Muscle of leg (tissue), 11 donors: ENCODE data around the gene LARP4. TPM values are rescaled to one million over a fixed set of nuclear protein-coding genes. Genes with fewer than 3 reads are reported as not detected.
"Not testable (repeated sequence)": the region's sequence is repeated elsewhere in the genome, so short reads cannot be mapped to it uniquely, and the experiment has no call there.

ENCODE experiments used
- DNase-seq: peaks from one replicate; pipeline ENCODE4 v3.0.0; 2013
- H3K27ac ChIP-seq: one replicate; pipeline ENCODE4 v1.5.1; 2013; ENCODE audit warnings: mild to moderate bottlenecking, low read length, control low read depth
- H3K27me3 ChIP-seq: one replicate; pipeline ENCODE4 v1.6.1; 2013; ENCODE audit warnings: low read length; ENCODE audit not compliant: control insufficient read depth, insufficient read depth
- H3K36me3 ChIP-seq: one replicate; pipeline ENCODE4 v1.6.1; 2013; ENCODE audit warnings: low read length; ENCODE audit not compliant: control insufficient read depth, insufficient read depth
- H3K4me1 ChIP-seq: one replicate; pipeline ENCODE4 v1.6.1; 2013; ENCODE audit warnings: low read length; ENCODE audit not compliant: control insufficient read depth, insufficient read depth
- H3K4me3 ChIP-seq: one replicate; pipeline ENCODE4 v1.5.1; 2013; ENCODE audit warnings: low read length, control low read depth
- H3K9me3 ChIP-seq: replicated peaks from 2 replicates; pipeline ENCODE4 v1.6.1; 2013; ENCODE audit warnings: low read depth, low read length; ENCODE audit not compliant: control insufficient read depth
- WGBS: methylation state at CpG from one replicate; pipeline ENCODE4 v1.1.5; 2013; ENCODE audit warnings: missing lambda C conversion rate; ENCODE audit not compliant: insufficient coverage; 5-methylcytosine and 5-hydroxymethylcytosine counted together
- polyA plus RNA-seq, 8 donors: library from polyadenylated mRNA; unstranded; fragments of 120-200 nt; gene quantifications; one replicate each; pipeline versions ENCODE4 v1.2.1 to v1.2.3, GENCODE V29; 2013; ENCODE audit warnings: inconsistent platforms in 1 of 8, low replicate concordance in 1 of 8; ENCODE audit not compliant: insufficient read length in 8 of 8, insufficient read depth in 1 of 8
- total RNA-seq: library from RNA; stranded (reverse); fragments of 120-200 nt; gene quantifications from one replicate; pipeline ENCODE4 v1.2.4, GENCODE V29; 2013

LARP4 gene
- total and polyA plus RNA-seq, 9 donors: 15.1 to 24.7 (median 21.8) TPM

DNA sequence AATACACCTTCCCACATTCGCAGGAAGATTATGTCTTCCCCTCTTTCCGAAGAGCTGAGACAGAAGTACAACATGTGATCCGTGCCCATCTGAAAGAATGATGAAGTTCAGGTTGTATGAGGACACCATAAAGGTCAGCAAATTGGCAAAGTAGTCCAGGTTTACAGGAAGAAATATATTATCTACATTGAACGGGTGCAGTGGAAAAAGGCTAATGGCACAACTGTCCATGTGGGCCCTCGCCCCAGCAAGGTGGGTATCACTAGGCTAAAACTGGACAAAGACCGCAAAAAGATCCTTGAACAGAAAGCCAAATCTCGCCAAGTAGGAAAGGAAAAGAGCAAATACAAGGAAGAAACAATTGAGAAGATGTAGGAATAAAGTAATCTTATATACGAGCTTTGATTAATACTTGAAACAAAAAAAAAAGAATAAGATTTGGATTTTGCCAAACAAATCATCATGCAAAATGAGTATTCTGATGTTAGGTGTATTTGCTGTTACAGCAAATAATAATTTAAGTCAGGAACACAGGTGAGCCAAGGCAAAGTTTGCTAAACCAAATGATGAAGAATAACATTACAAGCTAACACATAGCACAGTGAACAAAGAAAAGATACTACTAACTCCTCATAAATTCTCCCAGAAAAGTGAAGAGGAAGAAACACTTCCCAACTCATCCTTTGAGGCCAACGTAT lies 34.8 kb upstream of the LARP4 start:
- WGBS: 83% methylated on average over 3 of the region's 9 CpGs
- Histone ChIP-seq H3K9me3 (no peaks in the 10 kb centered on the region), H3K4me1 (no peaks in the 10 kb centered on the region), H3K4me3 (no peak overlapping the region), H3K36me3 (no peaks in the 10 kb centered on the region), H3K27me3 (no peaks in the 10 kb centered on the region), H3K27ac (no peak overlapping the region)
- no peak for DNase-seq

DNA sequence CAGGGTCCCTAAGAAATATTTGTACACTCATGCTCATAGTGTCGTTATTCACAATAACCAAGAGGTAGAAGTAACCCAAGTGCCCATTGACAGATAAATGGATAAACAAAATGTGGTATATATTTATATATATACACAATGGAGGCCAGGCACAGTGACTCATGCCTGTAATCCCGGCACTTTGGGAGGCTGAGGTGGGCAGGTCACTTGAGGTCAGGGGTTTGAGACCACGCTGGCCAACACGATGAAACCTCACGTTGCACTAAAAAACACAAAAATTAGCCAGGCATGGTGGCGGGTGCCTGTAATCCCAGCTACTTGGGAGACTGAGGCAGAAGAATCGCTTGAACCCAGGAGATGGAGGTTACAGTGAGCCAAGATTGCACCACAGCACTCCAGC lies 30.0 kb upstream of the LARP4 start:
- 77% methylated on average over 4 of the region's 7 CpGs for WGBS
- H3K4me3 ChIP-seq, H3K36me3 ChIP-seq, H3K4me1 ChIP-seq, DNase-seq, H3K27ac ChIP-seq, H3K9me3 ChIP-seq, H3K27me3 ChIP-seq: not testable (repeated sequence)

DNA sequence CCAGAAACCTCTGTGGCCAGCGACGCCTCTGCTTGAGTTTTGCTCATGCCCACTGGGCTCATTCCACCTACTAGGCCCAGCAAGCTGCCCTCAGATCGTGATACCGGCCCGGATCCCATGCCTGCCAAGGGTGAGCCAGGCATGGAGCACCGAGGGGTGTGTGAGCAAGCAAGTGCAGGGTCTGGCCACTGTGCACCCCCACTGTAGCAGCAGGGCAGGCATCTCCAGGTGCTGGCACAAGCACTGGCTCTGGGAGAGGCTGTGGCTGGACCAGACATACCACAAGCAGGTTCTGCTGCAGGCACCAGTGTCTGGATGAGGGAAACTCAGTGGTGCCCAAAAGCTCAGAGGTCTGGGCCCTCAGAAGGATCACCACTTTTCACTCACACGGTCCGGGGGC lies 24.9 kb upstream of the LARP4 start:
- H3K27me3 ChIP-seq: no peaks in the 10 kb centered on the region
- H3K27ac ChIP-seq: no peak overlapping the region
- 95% methylated on average over 6 of the region's 8 CpGs for WGBS
- no peaks in the 10 kb centered on the region for H3K36me3 ChIP-seq
- DNase-seq: no peak
- no peaks in the 10 kb centered on the region for H3K9me3 ChIP-seq
- no peak overlapping the region for H3K4me3 ChIP-seq
- no peaks in the 10 kb centered on the region for H3K4me1 ChIP-seq

DNA sequence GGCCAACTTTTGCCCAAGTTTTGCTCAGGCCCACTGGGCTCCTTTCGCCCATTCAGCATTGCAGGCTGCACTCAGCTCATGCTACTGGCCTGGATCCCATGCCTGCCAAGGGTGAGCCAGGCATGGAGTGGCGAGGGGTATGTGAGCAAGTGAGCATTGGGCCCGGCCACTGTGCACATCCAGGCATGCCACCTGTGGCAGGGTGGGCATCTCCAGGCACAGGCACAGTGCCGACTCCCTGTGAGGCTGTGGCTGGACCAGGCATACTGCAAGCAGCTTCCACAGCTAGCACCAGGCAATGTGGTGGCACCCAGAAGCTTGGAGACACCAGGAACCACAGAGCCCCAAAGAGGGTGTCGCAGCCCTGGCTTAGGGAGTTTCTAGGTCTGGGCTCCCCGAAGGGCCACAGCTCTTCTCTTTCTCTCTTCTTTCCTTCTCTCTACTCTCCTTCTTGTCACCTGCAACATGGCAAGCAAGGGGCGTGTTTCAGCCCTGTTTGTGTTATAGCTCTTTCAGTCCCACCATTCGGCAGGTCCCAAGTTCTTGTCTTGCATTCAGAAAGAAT lies 19.8 kb upstream of the LARP4 start:
- no peaks in the 10 kb centered on the region for H3K36me3 ChIP-seq
- no peak overlapping the region for H3K27ac ChIP-seq
- H3K9me3 ChIP-seq: no peaks in the 10 kb centered on the region
- WGBS: 97% methylated on average over 4 of the region's 8 CpGs
- H3K27me3 ChIP-seq: no peaks in the 10 kb centered on the region
- no peak for DNase-seq
- H3K4me3 ChIP-seq: no peak overlapping the region
- no peaks in the 10 kb centered on the region for H3K4me1 ChIP-seq

DNA sequence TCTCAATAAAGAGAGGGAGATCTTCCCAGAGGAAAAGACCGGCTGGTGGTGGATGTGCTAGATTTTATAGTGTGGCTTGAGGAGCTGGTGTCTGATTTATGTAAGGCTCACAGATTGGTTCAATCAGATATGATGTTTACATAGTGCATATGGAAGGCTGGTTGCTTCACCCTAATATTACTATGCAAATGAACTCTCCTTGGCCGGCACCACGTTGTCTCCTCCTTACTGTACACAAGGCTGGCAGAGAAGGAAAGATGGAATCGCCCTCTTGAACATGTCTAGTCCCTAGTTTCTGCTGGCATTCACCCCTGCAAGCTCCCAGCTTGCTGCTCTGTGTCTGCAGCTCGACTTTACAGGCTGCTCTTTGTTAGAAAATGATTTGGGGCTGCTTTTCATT lies 13.2 kb upstream of the LARP4 start:
- no peaks in the 10 kb centered on the region for H3K36me3 ChIP-seq
- no peak for DNase-seq
- H3K4me3 ChIP-seq: no peak overlapping the region
- H3K27me3 ChIP-seq: no peaks in the 10 kb centered on the region
- WGBS: 0% methylated on average over 1 of the region's 5 CpGs
- no peaks in the 10 kb centered on the region for H3K4me1 ChIP-seq
- H3K9me3 ChIP-seq: no peaks in the 10 kb centered on the region
- H3K27ac ChIP-seq: no peak overlapping the region

DNA sequence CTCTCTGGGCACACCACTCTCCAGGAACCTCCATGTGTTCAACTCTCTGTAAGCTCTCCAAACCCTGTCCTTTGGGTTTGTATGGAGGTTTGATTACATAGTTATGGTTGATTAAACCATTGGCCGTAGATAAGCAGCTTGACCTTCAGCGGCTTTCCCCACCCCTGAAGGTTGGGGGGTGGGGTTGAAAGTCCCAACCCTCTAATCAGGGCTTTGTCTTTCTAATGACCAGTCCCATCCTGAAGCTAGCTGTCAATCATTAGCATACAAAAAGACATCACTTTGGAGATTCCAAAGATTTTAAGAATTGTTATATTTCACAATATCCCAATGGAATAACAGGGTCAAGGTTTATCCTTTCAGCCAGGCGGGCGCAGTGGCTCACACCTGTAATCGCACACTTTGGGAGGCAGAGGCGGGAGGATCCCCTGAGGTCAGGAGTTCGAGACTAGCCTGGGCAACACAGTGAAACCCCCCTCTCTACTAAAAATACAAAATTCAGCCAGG lies 12.7 kb upstream of the LARP4 start:
- H3K4me3 ChIP-seq: no peak overlapping the region
- H3K27ac ChIP-seq: no peak overlapping the region
- no peaks in the 10 kb centered on the region for H3K4me1 ChIP-seq
- WGBS: no CpG with 5 or more reads among the region's 7 CpGs
- H3K27me3 ChIP-seq: no peaks in the 10 kb centered on the region
- H3K9me3 ChIP-seq: no peaks in the 10 kb centered on the region
- no peak for DNase-seq
- no peaks in the 10 kb centered on the region for H3K36me3 ChIP-seq

DNA sequence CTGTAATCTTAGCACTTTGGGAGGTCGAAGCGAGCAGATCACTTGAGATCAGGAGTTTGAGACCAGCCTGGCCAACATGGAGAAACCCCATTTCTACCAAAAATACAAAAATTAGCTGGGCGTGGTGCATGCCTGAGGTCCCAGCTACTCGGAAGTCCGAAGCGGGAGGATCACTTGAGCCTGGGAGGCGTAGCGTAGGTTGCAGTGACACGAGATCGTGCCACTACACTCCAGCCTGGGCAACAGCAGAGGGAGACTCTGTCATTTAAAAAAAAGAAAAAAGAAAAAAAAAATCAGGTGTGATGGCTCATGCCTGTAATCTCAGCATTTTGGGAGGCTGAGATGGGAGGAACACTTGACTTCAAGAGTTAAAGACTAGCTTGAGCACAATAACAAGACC lies 11.9 kb upstream of the LARP4 start:
- not testable (repeated sequence) for H3K27me3 ChIP-seq, H3K4me3 ChIP-seq, H3K4me1 ChIP-seq, H3K9me3 ChIP-seq, DNase-seq, H3K27ac ChIP-seq, H3K36me3 ChIP-seq
- WGBS: 83% methylated on average over 9 of the region's 10 CpGs

DNA sequence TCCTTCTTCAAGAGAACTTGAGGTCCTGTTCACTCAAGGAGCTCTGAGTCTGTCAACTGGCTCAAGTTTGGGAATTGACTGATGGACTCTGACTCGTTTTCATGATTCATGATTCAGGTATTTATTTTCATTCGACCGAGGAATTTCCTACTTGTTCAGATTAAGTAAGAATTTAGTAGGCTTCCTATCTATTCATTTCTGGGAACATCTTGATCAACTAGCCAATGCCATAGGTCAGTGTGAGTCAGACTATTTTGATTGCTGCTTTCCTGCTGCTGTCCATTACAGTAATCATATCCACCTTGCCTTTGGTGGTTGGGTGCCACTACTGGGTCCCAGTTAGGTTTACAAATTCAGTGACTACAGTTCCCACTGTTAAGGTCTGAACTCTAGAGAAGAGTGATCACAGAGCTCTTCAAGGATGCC lies 10.4 kb upstream of the LARP4 start:
- H3K4me1 ChIP-seq: no peaks in the 10 kb centered on the region
- H3K27me3 ChIP-seq: no peaks in the 10 kb centered on the region
- H3K27ac ChIP-seq: no peak overlapping the region
- no peaks in the 10 kb centered on the region for H3K36me3 ChIP-seq
- WGBS: 100% methylated on average over 1 of the region's 3 CpGs
- DNase-seq: no peak
- no peaks in the 10 kb centered on the region for H3K9me3 ChIP-seq
- no peak overlapping the region for H3K4me3 ChIP-seq

DNA sequence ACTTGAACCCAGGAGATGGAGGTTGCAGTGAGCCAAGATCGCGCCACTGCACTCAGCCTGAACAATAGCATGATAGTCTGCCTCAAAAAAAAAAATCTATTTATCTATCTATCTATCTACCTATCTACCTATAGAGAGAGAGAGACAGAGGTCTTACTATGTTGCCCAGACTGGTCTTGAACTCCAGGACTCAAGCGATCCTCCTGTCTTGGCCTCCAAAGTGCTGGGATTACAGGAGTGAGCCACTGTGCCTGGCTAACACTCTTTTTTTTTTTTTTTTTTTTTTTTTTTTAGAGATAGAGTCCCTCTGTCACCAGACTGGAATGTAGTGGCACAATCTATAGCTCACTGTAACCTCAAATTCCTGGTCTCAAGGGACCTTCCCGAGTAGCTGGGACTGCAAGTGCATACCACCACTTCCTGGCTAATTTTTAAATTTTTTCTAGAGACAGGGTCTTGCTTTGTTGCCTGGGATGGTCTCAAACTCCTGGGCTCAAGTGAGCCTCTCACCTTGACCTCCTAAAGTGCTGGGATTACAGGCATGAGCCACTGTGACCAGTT lies 6.1 kb upstream of the LARP4 start:
- H3K4me3 ChIP-seq: no peak overlapping the region
- H3K36me3 ChIP-seq: no peaks in the 10 kb centered on the region
- no peak for DNase-seq
- H3K27ac ChIP-seq: no peak overlapping the region
- no peaks in the 10 kb centered on the region for H3K27me3 ChIP-seq
- no peaks in the 10 kb centered on the region for H3K9me3 ChIP-seq
- H3K4me1 ChIP-seq: no peaks in the 10 kb centered on the region
- 40% methylated on average over 1 of the region's 4 CpGs for WGBS

DNA sequence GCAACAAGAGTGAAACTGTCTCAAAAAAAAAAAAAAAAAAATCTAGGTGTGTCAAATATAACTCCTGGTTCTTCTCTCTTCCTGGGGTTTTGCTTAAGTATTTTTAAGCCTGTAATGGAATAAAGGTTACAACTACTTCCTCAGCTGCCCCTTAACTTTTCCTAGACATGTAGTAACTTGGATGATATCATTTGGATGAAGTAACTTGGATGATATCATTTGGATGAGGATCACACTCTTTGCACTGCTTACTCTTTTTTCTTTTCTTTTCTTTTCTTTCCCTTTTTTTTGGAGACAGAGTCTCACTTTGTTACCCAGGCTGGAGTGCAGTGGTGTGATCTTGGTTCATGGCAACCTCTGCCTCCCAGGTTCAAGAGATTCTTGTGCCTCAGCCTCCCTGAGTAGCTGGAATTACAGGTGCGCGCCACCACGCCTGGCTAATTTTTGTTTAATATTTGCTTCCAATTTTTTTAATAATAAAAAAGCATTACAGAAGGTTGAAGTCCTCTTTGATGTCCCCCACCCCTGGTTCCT lies 3.5 kb upstream of the LARP4 start:
- Histone ChIP-seq H3K4me1 (no peaks in the 10 kb centered on the region), H3K27me3 (no peaks in the 10 kb centered on the region), H3K4me3 (no peak overlapping the region), H3K9me3 (no peaks in the 10 kb centered on the region), H3K27ac (no peak overlapping the region), H3K36me3 (no peaks in the 10 kb centered on the region)
- WGBS: no CpG with 5 or more reads among the region's 3 CpGs
- DNase-seq: no peak
